Heart left ventricle (tissue), 16 donors: ENCODE measurements around the gene GTPBP6. TPM values are rescaled to one million over a fixed set of nuclear protein-coding genes. Genes with fewer than 3 reads are reported as not detected.

Experiments
- ATAC-seq, 4 donors: fragments of 200-7000 bp; cut with Tn5 transposase; one replicate each; pipeline ENCODE4 v1.9.1; 2020 to 2022; ENCODE audit warnings: moderate library complexity in 4 of 4, mild to moderate bottlenecking in 3 of 4, moderate number of reproducible peaks in 1 of 4
- DNase-seq, 5 donors: peaks; one replicate each; pipeline ENCODE4 v3.0.0-alpha.2; 2020
- H3K27ac ChIP-seq, 12 donors: fragments of 200-600 bp; sonication (generic) in 4 of 12; one replicate each; pipeline versions ENCODE4 v1.5.0 to v1.8.0; 2016 to 2022; ENCODE audit warnings: mild to moderate bottlenecking in 2 of 12
- H3K27me3 ChIP-seq, 9 donors: fragments of 200-600 bp; sonication (generic) in 2 of 9; one replicate each; pipeline versions ENCODE4 v1.5.1 to v1.8.0; 2016 to 2022; ENCODE audit warnings: mild to moderate bottlenecking in 3 of 9
- H3K36me3 ChIP-seq, 9 donors: fragments of 200-600 bp; sonication (generic) in 2 of 9; one replicate each; pipeline versions ENCODE4 v1.5.0 to v1.8.0; 2018 to 2022; ENCODE audit warnings: mild to moderate bottlenecking in 2 of 9
- H3K4me1 ChIP-seq, 12 donors: fragments of 200-600 bp; sonication (generic) in 4 of 12; one replicate each; pipeline versions ENCODE4 v1.5.0 to v1.8.0; 2016 to 2022; ENCODE audit warnings: mild to moderate bottlenecking in 3 of 12
- H3K4me3 ChIP-seq, 12 donors: fragments of 200-600 bp; sonication (generic) in 4 of 12; one replicate each; pipeline versions ENCODE4 v1.5.0 to v1.8.0; 2017 to 2022; ENCODE audit warnings: mild to moderate bottlenecking in 9 of 12, moderate library complexity in 4 of 12
- H3K9me3 ChIP-seq, 12 donors: fragments of 200-600 bp; sonication (generic) in 4 of 12; one replicate each; pipeline versions ENCODE4 v1.5.0 to v1.8.0; 2016 to 2022; ENCODE audit warnings: mild to moderate bottlenecking in 1 of 12
- CTCF ChIP-seq, 12 donors: fragments of 200-600 bp; sonication (generic) in 4 of 12; IDR thresholded peaks; one replicate each; pipeline versions ENCODE4 v1.5.0 to v1.8.0; 2018 to 2022; ENCODE audit warnings: antibody characterized with exemption in 12 of 12, mild to moderate bottlenecking in 5 of 12
- POLR2A ChIP-seq, 2 donors: fragments of 450-650 bp; IDR thresholded peaks; one replicate each; pipeline ENCODE4 v1.6.1; 2017; ENCODE audit warnings: antibody characterized with exemption in 2 of 2, mild to moderate bottlenecking in 2 of 2, moderate library complexity in 2 of 2
- WGBS, 4 donors: extraction: QIAGEN DNeasy Blood & Tissue Kit in 2 of 4; methylation state at CpG; one replicate each; pipeline versions ENCODE4 v1.1.5 to v1.1.7; 2013 to 2018; 5-methylcytosine and 5-hydroxymethylcytosine counted together
- intact Hi-C, 10 donors: fragments of 100-400 bp; cut with DNase I; formaldehyde crosslinking; loops; one replicate each; pipeline versions ENCODE4 v1.11.1 to v1.14.2; 2022
- polyA plus RNA-seq, 2 donors: library from polyadenylated mRNA; stranded (reverse); fragments of 200-250 nt; gene quantifications; one replicate each; pipeline ENCODE4 v1.2.3, GENCODE V29; 2013
- total RNA-seq, 9 donors: library from RNA; depleted of rRNA in 2 of 9; stranded (reverse); fragments of >200 nt in 2 of 9; fragmentation: NEBNext Ultra II Directional in 3 of 9; extraction: Animal tissue kit (Norgen Biotek cat#: 25700) in 3 of 9; gene quantifications; one replicate each; pipeline versions ENCODE4 v1.1.0 to v1.2.4, GENCODE V29; 2016 to 2023
- donor health status: ischemic (EF 13 %, LVEDD 7.1; RV severe dilation, severe dysfunction).
- donor health status: healthy with polysubstance abuse.
- donor health status: DM: no; HTN: yes; CAD: no.
- donor health status: DM: no; HTN: no; CAD: no.
- donor health status: ischemic (EF 25% LVEDD 6.9; RV normal size, moderate dysfunction).
- donor health status: ischemic (EF 25% LVEDD 5.7; RV mildly dilated, moderate dysfunction).
- donor health status: healthy.
- donor health status: DM: yes; HTN: yes; CAD: no.
- donor health status: ischemic (EF 35%, LVEDD 5.7; RV mildly dilated, moderate dysfunction).
- donor health status: nonischemic (EF 11% LVEDD 7.7; RV severe dilation, severe dysfunction).
- donor health status: DM: yes; HTN: yes; CAD: no.
- donor health status: PGD.
- donor health status: ischemic (EF 29% LVEDD 5.4; RV normal size, mild dysfunction).
- donor health status: nonischemic (EF 23%, LVEDD 6.1; RV moderate dilation, normal function).

The GTPBP6 gene
- total and polyA plus RNA-seq, 11 donors, result 31.3 to 102 (median 49.9) TPM

- H3K4me1 ChIP-seq, result peaks cover 0 to 15% (median 3%) of the 10 kb centered on the region in 12 donors
- 40 to 60% (median 48%) methylated on average over 28 to 32 of the region's 32 CpGs for WGBS, 4 donors
- H3K36me3 ChIP-seq, result no peaks in the 10 kb centered on the region
- DNase-seq (peak in 2 of 5 donors; percentile 18 to 41), ATAC-seq (peak in 3 of 4 donors; percentile 25 to 63 (median 61))
- peaks cover 0 to 8% (median 0%) of the 10 kb centered on the region in 9 donors for H3K27me3 ChIP-seq
- no peak for TF ChIP-seq CTCF (IDR thresholded peaks at IDR 0.05)
- no peak for TF ChIP-seq POLR2A (IDR thresholded peaks at IDR 0.05)
- peak overlapping the region in 2 of 12 donors; percentile 9 to 23 for H3K4me3 ChIP-seq
- no peaks in the 10 kb centered on the region for H3K9me3 ChIP-seq
- intact Hi-C loops, result no loop called here
- no peak overlapping the region for H3K27ac ChIP-seq
Observed at GRCh38 chrX:261167-261918, 57.3 kb downstream of the GTPBP6 start.

GRCh38 chrX:259692-260355, 58.8 kb downstream of the GTPBP6 start:
- H3K4me3 ChIP-seq, result no peak overlapping the region
- 66 to 77% (median 73%) methylated on average over 21 of the region's 21 CpGs for WGBS, 4 donors
- DNase-seq (peak in 1 of 5 donors; percentile 8), ATAC-seq (no peak)
- no peaks in the 10 kb centered on the region for H3K9me3 ChIP-seq
- peaks cover 0 to 15% (median 3%) of the 10 kb centered on the region in 12 donors for H3K4me1 ChIP-seq
- H3K27me3 ChIP-seq, result peaks cover 0 to 8% (median 0%) of the 10 kb centered on the region in 9 donors
- no peak overlapping the region for H3K27ac ChIP-seq
- intact Hi-C loops, result no loop called here
- TF ChIP-seq CTCF (IDR thresholded peaks at IDR 0.05) (no peak), POLR2A (IDR thresholded peaks at IDR 0.05) (no peak)
- no peaks in the 10 kb centered on the region for H3K36me3 ChIP-seq

GRCh38 chrX:258291-259040, 60.1 kb downstream of the GTPBP6 start:
- Histone ChIP-seq H3K27me3 (peaks cover 0 to 8% (median 0%) of the 10 kb centered on the region in 9 donors), H3K4me1 (peaks cover 0 to 15% (median 3%) of the 10 kb centered on the region in 12 donors), H3K27ac (no peak overlapping the region), H3K9me3 (no peaks in the 10 kb centered on the region), H3K4me3 (no peak overlapping the region), H3K36me3 (no peaks in the 10 kb centered on the region)
- intact Hi-C loops, result no loop called here
- TF ChIP-seq POLR2A (IDR thresholded peaks at IDR 0.05), result no peak
- no peak for TF ChIP-seq CTCF (IDR thresholded peaks at IDR 0.05)
- DNase-seq (no peak), ATAC-seq (peak in 1 of 4 donors; percentile 20)
- WGBS, 4 donors, result 85 to 87% (median 86%) methylated on average over 6 to 8 of the region's 8 CpGs
